Neuronal stem cell (in vitro differentiated cells): ENCODE results near the gene WDR76.
"Not testable (repeated sequence)": the region's sequence is repeated elsewhere in the genome, so short reads cannot be mapped to it uniquely, and the experiment has no call there.

Experiments
- DNase-seq: peaks from one replicate; pipeline ENCODE4 v3.0.0-alpha.2; 2013; ENCODE audit warnings: low spot score
- H2AFZ ChIP-seq: one replicate; pipeline ENCODE4 v1.6.1; 2013; ENCODE audit warnings: mild to moderate bottlenecking, low read length, inconsistent platforms
- H2AK5ac ChIP-seq: 2 replicates; pipeline ENCODE4 v1.6.1; 2013; ENCODE audit warnings: low read depth, mild to moderate bottlenecking, inconsistent platforms, low read length, moderate library complexity, mixed read lengths
- H2BK120ac ChIP-seq: 2 replicates; pipeline ENCODE4 v1.6.1; 2013; ENCODE audit warnings: low read depth, mild to moderate bottlenecking, inconsistent platforms, low read length, moderate library complexity, mixed read lengths
- H2BK12ac ChIP-seq: one replicate; pipeline ENCODE4 v1.6.1; 2013; ENCODE audit warnings: low read length, inconsistent platforms
- H2BK15ac ChIP-seq: 2 replicates; pipeline ENCODE4 v1.6.1; 2013; ENCODE audit warnings: mild to moderate bottlenecking, low read length, inconsistent platforms, mixed read lengths
- H2BK5ac ChIP-seq: one replicate; pipeline ENCODE4 v1.6.1; 2013; ENCODE audit warnings: inconsistent platforms, mild to moderate bottlenecking, low read length, moderate library complexity
- H3K14ac ChIP-seq: one replicate; pipeline ENCODE4 v1.6.1; 2013; ENCODE audit warnings: low read length, inconsistent platforms
- H3K18ac ChIP-seq: 2 replicates; pipeline ENCODE4 v1.6.1; 2013; ENCODE audit warnings: low read length, inconsistent platforms
- H3K23ac ChIP-seq: 2 replicates; pipeline ENCODE4 v1.6.1; 2013; ENCODE audit warnings: low read depth, mild to moderate bottlenecking, mixed read lengths, low read length, inconsistent platforms; ENCODE audit not compliant: poor library complexity
- H3K27ac ChIP-seq: replicated peaks from 3 replicates; pipeline ENCODE4 v1.5.1; 2013; ENCODE audit warnings: low read length, inconsistent platforms
- H3K27me3 ChIP-seq, 3 experiments: 2 replicates each; pipeline ENCODE4 v1.6.1; 2013; ENCODE audit warnings: low read length in 3 of 3, mild to moderate bottlenecking in 2 of 3, inconsistent platforms in 1 of 3, low read depth in 1 of 3, mixed read lengths in 1 of 3, moderate library complexity in 1 of 3; ENCODE audit not compliant: control insufficient read depth in 3 of 3, insufficient read depth in 3 of 3
- H3K36me3 ChIP-seq, 2 donors: replicated peaks in 1 of 2; 2 replicates each; pipeline ENCODE4 v1.6.1; 2013; ENCODE audit warnings: low read length in 2 of 2; ENCODE audit not compliant: control insufficient read depth in 2 of 2, insufficient read depth in 2 of 2
- H3K4ac ChIP-seq: 2 replicates; pipeline ENCODE4 v1.6.1; 2013; ENCODE audit warnings: inconsistent platforms, mild to moderate bottlenecking, low read length, moderate library complexity
- H3K4me1 ChIP-seq, 2 donors: 1 replicate in 1 of 2; 2 replicates in 1 of 2; pipeline ENCODE4 v1.6.1; 2013; ENCODE audit warnings: low read length in 2 of 2, low read depth in 1 of 2; ENCODE audit not compliant: control insufficient read depth in 2 of 2, insufficient read depth in 1 of 2
- H3K4me2 ChIP-seq: one replicate; pipeline ENCODE4 v1.6.1; 2013; ENCODE audit warnings: mild to moderate bottlenecking, low read length, inconsistent platforms; ENCODE audit not compliant: insufficient read depth, poor library complexity, severe bottlenecking
- H3K4me3 ChIP-seq, 2 donors: 2 replicates each; pipeline ENCODE4 v1.5.1; 2013; ENCODE audit warnings: low read length in 2 of 2, mild to moderate bottlenecking in 2 of 2, inconsistent platforms in 1 of 2, moderate library complexity in 1 of 2
- H3K79me1 ChIP-seq: one replicate; pipeline ENCODE4 v1.6.1; 2013; ENCODE audit warnings: low read depth, mild to moderate bottlenecking, inconsistent platforms, low read length, moderate library complexity
- H3K9ac ChIP-seq: one replicate; pipeline ENCODE4 v1.6.1; 2013; ENCODE audit warnings: mild to moderate bottlenecking, low read depth, low read length, inconsistent platforms; ENCODE audit not compliant: poor library complexity
- H3K9me3 ChIP-seq, 2 donors: replicated peaks in 1 of 2; 2 replicates each; pipeline versions ENCODE3 to v1.6.1; 2013; ENCODE audit warnings: low read length in 2 of 2, mild to moderate bottlenecking in 2 of 2, inconsistent platforms in 1 of 2, low read depth in 1 of 2, mixed read lengths in 1 of 2, moderate library complexity in 1 of 2; ENCODE audit not compliant: control insufficient read depth in 2 of 2, insufficient read depth in 1 of 2
- H4K8ac ChIP-seq: one replicate; pipeline ENCODE4 v1.6.1; 2013; ENCODE audit warnings: low read depth, mild to moderate bottlenecking, inconsistent platforms, low read length, moderate library complexity
- H4K91ac ChIP-seq: one replicate; pipeline ENCODE4 v1.6.1; 2013; ENCODE audit warnings: low read length, low read depth, mild to moderate bottlenecking, inconsistent platforms; ENCODE audit not compliant: poor library complexity
- WGBS, 2 donors: extraction: QIAGEN DNeasy Blood & Tissue Kit; methylation state at CpG; one replicate each; pipeline ENCODE4 v1.1.7; 2013; ENCODE audit warnings: missing lambda C conversion rate in 2 of 2, mixed read lengths in 1 of 2; ENCODE audit not compliant: insufficient read length in 2 of 2, insufficient replicate concordance in 1 of 2; ENCODE audit errors: extremely low coverage in 2 of 2; 5-methylcytosine and 5-hydroxymethylcytosine counted together

The WDR76 gene

DNA sequence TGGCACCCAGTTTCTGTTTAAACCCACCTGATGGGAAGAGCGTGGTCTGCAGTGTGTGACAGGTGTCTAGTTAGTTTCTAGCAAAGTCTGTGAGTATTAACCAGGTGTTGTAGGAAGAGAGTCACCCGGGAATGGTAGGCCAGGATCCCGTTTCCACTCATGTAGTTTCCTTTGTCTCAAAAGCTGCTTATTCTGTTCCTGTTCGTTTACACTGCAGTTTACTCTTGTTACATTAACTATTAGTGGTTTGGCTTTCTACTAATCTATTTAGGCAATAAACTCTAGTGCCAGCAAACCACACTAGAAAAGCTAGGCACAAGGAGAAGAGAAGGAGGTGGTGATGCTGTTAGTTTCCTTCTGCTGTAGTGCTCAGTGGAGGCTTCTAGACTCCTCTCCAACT, 32.7 kb downstream of the WDR76 start:
- H3K18ac ChIP-seq = no peak overlapping the region
- H3K4me1 ChIP-seq = no peaks in the 10 kb centered on the region
- WGBS, 2 donors = no CpG with 5 or more reads among the region's 4 CpGs
- DNase-seq = no peak
- H4K8ac ChIP-seq = no peak overlapping the region
- H2BK15ac ChIP-seq = no peak overlapping the region
- no peak overlapping the region for H2BK12ac ChIP-seq
- H2BK5ac ChIP-seq = no peak overlapping the region
- H3K27ac ChIP-seq = no peak overlapping the region
- no peak overlapping the region for H4K91ac ChIP-seq
- no peak overlapping the region for H3K23ac ChIP-seq
- H3K9me3 ChIP-seq = no peaks in the 10 kb centered on the region
- H3K36me3 ChIP-seq = peaks cover 12 to 78% of the 10 kb centered on the region in 2 donors
- no peak overlapping the region for H2AFZ ChIP-seq
- no peak overlapping the region for H3K4me2 ChIP-seq
- H3K4ac ChIP-seq = no peak overlapping the region
- H2BK120ac ChIP-seq = no peak overlapping the region
- no peaks in the 10 kb centered on the region for H3K79me1 ChIP-seq
- no peak overlapping the region for H3K14ac ChIP-seq
- no peak overlapping the region for H3K4me3 ChIP-seq
- H3K27me3 ChIP-seq = no peaks in the 10 kb centered on the region
- no peak overlapping the region for H2AK5ac ChIP-seq
- no peak overlapping the region for H3K9ac ChIP-seq

DNA sequence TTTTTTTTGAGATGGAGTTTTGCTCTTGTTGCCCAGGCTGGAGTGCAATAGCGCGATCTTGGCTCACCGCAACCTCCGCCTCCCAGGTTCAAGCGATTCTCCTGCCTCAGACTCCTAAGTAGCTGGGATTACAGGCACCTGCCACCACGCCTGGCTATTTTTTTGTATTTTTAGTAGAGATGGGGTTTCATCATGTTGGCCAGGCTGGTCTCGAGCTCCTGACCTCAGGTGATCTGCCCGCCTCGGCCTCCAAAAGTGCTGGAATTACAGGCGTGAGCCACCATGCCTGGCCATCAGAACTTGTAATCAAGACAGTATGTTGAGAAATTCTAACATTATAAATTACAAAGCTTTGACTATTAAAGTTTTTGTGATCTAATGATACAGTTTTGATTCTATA, 39.8 kb downstream of the WDR76 start:
- WGBS, 2 donors = no CpG with 5 or more reads among the region's 10 CpGs
- H3K27ac ChIP-seq = not testable (repeated sequence)

DNA sequence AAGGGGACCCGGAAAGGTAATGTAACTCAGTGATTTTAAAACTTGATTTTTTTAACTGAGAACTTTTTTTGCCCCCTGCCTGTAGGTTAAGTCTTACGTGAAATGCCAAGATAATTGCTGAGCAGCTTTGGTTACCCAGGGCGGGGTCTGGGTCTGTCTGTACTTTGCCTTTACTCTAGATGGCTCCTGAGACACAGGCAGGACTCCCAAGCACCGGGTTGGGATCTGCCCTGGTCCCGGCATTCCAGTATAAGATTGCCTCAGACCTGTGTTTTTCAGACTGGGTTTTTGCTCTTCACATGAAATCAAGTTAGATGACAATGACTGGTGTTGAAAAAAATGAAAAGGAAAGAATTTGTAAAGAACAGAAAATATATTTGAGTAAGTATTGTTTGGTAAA, 40.3 kb downstream of the WDR76 start:
- no peak overlapping the region for H2BK15ac ChIP-seq
- H3K79me1 ChIP-seq = no peaks in the 10 kb centered on the region
- DNase-seq = no peak
- no peaks in the 10 kb centered on the region for H3K27me3 ChIP-seq
- no peak overlapping the region for H3K27ac ChIP-seq
- no peak overlapping the region for H3K23ac ChIP-seq
- no CpG with 5 or more reads among the region's 5 CpGs for WGBS, 2 donors
- H3K4me1 ChIP-seq = no peaks in the 10 kb centered on the region
- no peak overlapping the region for H4K8ac ChIP-seq
- no peak overlapping the region for H2AK5ac ChIP-seq
- H3K4ac ChIP-seq = no peak overlapping the region
- no peak overlapping the region for H4K91ac ChIP-seq
- no peak overlapping the region for H2BK120ac ChIP-seq
- no peak overlapping the region for H2AFZ ChIP-seq
- H3K9me3 ChIP-seq = no peaks in the 10 kb centered on the region
- no peak overlapping the region for H3K18ac ChIP-seq
- H3K14ac ChIP-seq = no peak overlapping the region
- H3K36me3 ChIP-seq = peaks cover 3 to 66% of the 10 kb centered on the region in 2 donors
- no peak overlapping the region for H2BK12ac ChIP-seq
- H3K9ac ChIP-seq = no peak overlapping the region
- H3K4me2 ChIP-seq = no peak overlapping the region
- H3K4me3 ChIP-seq = no peak overlapping the region
- no peak overlapping the region for H2BK5ac ChIP-seq

More for the DNA sequence above, 39.8 kb downstream of the WDR76 start:
- not testable (repeated sequence) for H3K79me1 ChIP-seq, H2BK15ac ChIP-seq, H4K91ac ChIP-seq, H3K18ac ChIP-seq, DNase-seq, H3K4me3 ChIP-seq, H3K4ac ChIP-seq, H2AK5ac ChIP-seq, H2AFZ ChIP-seq, H2BK12ac ChIP-seq, H2BK5ac ChIP-seq, H2BK120ac ChIP-seq, H3K4me2 ChIP-seq, H3K14ac ChIP-seq, H3K23ac ChIP-seq, H3K9me3 ChIP-seq, H3K27me3 ChIP-seq, H3K4me1 ChIP-seq, H3K9ac ChIP-seq, H4K8ac ChIP-seq
- H3K36me3 ChIP-seq = peaks cover 3 to 66% of the 10 kb centered on the region in 2 donors

- H3K4me2 ChIP-seq = no peak overlapping the region
- no peaks in the 10 kb centered on the region for H3K27me3 ChIP-seq
- H3K14ac ChIP-seq = no peak overlapping the region
- no peak overlapping the region for H2AFZ ChIP-seq
- H2AK5ac ChIP-seq = no peak overlapping the region
- no peak overlapping the region for H2BK5ac ChIP-seq
- H3K18ac ChIP-seq = no peak overlapping the region
- peaks cover 3 to 68% of the 10 kb centered on the region in 2 donors for H3K36me3 ChIP-seq
- no peak overlapping the region for H3K9ac ChIP-seq
- H2BK15ac ChIP-seq = no peak overlapping the region
- WGBS, 2 donors = no CpG with 5 or more reads among the region's 2 CpGs
- H3K27ac ChIP-seq = no peak overlapping the region
- H3K4ac ChIP-seq = no peak overlapping the region
- H3K4me3 ChIP-seq = no peak overlapping the region
- H4K91ac ChIP-seq = no peak overlapping the region
- no peaks in the 10 kb centered on the region for H3K79me1 ChIP-seq
- no peak overlapping the region for H2BK12ac ChIP-seq
- H3K9me3 ChIP-seq = no peaks in the 10 kb centered on the region
- no peaks in the 10 kb centered on the region for H3K4me1 ChIP-seq
- H3K23ac ChIP-seq = no peak overlapping the region
- no peak for DNase-seq
- no peak overlapping the region for H4K8ac ChIP-seq
- no peak overlapping the region for H2BK120ac ChIP-seq
Observed at GRCh38 chr15:43868406-43868805, 41.6 kb downstream of the WDR76 start.
